SJSA1 (cell line): ENCODE results near the gene WDR64. TPM values are rescaled to one million over a fixed set of nuclear protein-coding genes. Genes with fewer than 3 reads are reported as not detected.

Experiments used
- DNase-seq, 2 experiments: peaks; one replicate each; pipeline ENCODE4 v3.0.0-alpha.2; 2015 to 2020; ENCODE audit warnings: low spot score in 2 of 2, low read depth in 1 of 2
- H3K27ac ChIP-seq: fragments of 250-450 bp; sonication (Bioruptor Pico); 2 replicates; pipeline ENCODE4 v1.5.1; 2020; ENCODE audit warnings: mild to moderate bottlenecking, moderate library complexity
- H3K27me3 ChIP-seq: fragments of 250-450 bp; sonication (Bioruptor Pico); replicated peaks from 2 replicates; pipeline ENCODE4 v1.5.1; 2020; ENCODE audit warnings: mild to moderate bottlenecking, moderate library complexity
- H3K36me3 ChIP-seq: fragments of 250-450 bp; sonication (Bioruptor Pico); 2 replicates; pipeline ENCODE4 v1.5.1; 2020; ENCODE audit warnings: mild to moderate bottlenecking
- H3K4me1 ChIP-seq: fragments of 250-450 bp; sonication (Bioruptor Pico); replicated peaks from 2 replicates; pipeline ENCODE4 v1.6.1; 2021; ENCODE audit warnings: mild to moderate bottlenecking
- H3K4me3 ChIP-seq: fragments of 250-450 bp; sonication (Bioruptor Pico); 2 replicates; pipeline ENCODE4 v1.5.1; 2020; ENCODE audit warnings: mild to moderate bottlenecking
- H3K9me3 ChIP-seq: fragments of 250-450 bp; sonication (Bioruptor Pico); replicated peaks from 2 replicates; pipeline ENCODE4 v1.5.1; 2020; ENCODE audit warnings: mild to moderate bottlenecking
- total RNA-seq: library from RNA; depleted of rRNA; stranded (reverse); fragments of >200 nt; shearing (Covaris generic); gene quantifications from 2 replicates; pipeline ENCODE4 v1.2.3, GENCODE V29; 2014

Gene WDR64
- total RNA-seq, 1 experiment from 2014 or later = 0.24 TPM

DNA sequence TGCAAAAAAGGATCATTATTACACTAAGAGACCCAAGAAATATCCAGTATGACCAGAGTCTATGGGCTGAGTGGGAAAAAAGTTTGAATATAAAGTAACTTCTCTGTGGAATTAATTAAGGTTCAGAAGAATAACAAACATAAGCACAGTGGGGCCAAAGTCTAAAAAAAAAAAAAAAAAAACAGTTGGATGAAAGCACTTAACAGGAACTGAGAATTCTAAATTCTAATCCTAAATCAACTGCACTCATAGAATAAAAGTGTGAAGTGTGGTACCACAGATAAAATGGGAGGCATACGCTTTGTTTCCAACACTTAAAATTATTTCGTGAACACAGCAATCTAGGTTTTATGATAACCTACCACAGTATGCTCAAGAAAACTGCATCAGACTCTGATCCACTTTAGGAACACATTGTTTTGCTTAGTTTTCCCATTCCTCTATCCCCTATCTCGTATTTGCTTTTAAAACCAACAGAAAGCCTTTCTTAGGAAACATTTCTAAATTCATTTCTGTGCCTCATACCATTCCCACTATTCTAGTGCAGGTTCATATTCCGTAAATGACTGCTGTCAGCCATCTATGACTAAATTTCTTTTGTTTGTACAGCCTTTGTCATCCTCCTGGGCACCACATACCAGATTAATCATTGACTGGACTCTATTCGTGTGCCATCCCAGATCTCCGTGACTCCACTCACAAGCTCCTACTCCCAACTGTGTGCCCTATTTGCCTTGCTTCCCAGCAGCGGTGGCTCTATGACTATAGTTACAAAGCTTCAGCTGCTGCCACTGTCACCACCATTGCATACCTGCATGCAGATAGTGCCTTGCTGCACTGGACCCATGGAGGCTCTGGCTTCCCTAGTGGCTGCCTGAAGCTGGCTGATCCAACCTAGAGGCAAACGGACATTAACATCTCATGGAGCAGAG is 36.8 kb upstream of the WDR64 start:
- DNase-seq = no peak
- H3K4me1 ChIP-seq = peaks cover 35% of the 10 kb centered on the region
- H3K27me3 ChIP-seq = no peaks in the 10 kb centered on the region
- H3K27ac ChIP-seq = no peak overlapping the region
- H3K9me3 ChIP-seq = no peaks in the 10 kb centered on the region
- H3K4me3 ChIP-seq = no peak overlapping the region
- H3K36me3 ChIP-seq = peaks cover 20% of the 10 kb centered on the region

- no peak for DNase-seq
- Histone ChIP-seq H3K9me3 (no peaks in the 10 kb centered on the region), H3K4me3 (no peak overlapping the region), H3K36me3 (peaks cover 21% of the 10 kb centered on the region), H3K27ac (no peak overlapping the region), H3K4me1 (peaks cover 19% of the 10 kb centered on the region), H3K27me3 (no peaks in the 10 kb centered on the region)
Measured at GRCh38 chr1:241617426-241617825, 34.7 kb upstream of the WDR64 start.

- Histone ChIP-seq H3K4me3 (no peak overlapping the region), H3K36me3 (peaks cover 30% of the 10 kb centered on the region), H3K9me3 (no peaks in the 10 kb centered on the region), H3K27ac (no peak overlapping the region), H3K4me1 (no peaks in the 10 kb centered on the region), H3K27me3 (no peaks in the 10 kb centered on the region)
- DNase-seq = no peak
Measured at GRCh38 chr1:241622669-241623068, 29.4 kb upstream of the WDR64 start.

DNA sequence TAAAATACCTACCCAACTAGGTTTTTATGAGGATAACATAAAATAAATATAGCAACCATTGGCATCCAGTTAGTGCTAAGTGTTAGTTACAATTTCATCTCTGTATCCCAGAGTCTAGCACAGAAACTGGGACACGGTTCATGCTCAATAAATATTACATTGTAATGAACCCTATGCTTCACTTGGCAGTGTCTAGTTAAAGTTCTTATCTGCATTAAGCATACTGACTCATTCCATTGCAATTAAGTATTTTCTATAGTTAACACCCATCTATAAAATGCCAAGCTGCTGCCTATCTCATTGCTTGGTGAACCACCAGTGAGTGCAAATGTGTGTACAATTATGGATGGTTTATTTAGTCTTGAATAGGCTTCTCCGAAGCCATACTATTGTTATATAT is 27.1 kb upstream of the WDR64 start:
- DNase-seq = no peak
- H3K4me1 ChIP-seq = no peaks in the 10 kb centered on the region
- no peak overlapping the region for H3K4me3 ChIP-seq
- H3K9me3 ChIP-seq = no peaks in the 10 kb centered on the region
- no peak overlapping the region for H3K27ac ChIP-seq
- peaks cover 28% of the 10 kb centered on the region for H3K36me3 ChIP-seq
- no peaks in the 10 kb centered on the region for H3K27me3 ChIP-seq

- no peaks in the 10 kb centered on the region for H3K4me1 ChIP-seq
- H3K27ac ChIP-seq = no peak overlapping the region
- H3K36me3 ChIP-seq = peaks cover 29% of the 10 kb centered on the region
- DNase-seq = peak in 1 of 2 experiments; percentile 54
- no peaks in the 10 kb centered on the region for H3K9me3 ChIP-seq
- H3K4me3 ChIP-seq = no peak overlapping the region
- no peaks in the 10 kb centered on the region for H3K27me3 ChIP-seq
Measured at GRCh38 chr1:241627453-241628259, 24.4 kb upstream of the WDR64 start.

DNA sequence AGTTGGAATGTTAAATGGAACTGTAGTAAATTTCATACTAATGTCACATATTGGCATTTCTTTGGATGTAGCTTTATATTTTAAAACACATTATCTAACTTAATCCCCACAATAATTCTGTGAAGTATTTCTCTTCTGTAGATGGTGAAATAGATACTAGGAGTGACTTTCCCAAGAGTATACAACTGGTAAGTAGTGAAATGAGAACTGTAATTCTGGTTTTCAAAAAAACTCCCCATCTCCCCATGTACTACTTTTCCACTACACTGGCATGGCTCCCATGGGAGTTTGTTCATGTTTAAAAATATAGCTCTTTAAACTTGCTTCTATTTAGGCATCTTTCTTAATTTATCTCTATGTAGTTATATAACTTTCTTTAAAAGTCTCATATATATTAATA is 22.1 kb upstream of the WDR64 start:
- DNase-seq = no peak

DNA sequence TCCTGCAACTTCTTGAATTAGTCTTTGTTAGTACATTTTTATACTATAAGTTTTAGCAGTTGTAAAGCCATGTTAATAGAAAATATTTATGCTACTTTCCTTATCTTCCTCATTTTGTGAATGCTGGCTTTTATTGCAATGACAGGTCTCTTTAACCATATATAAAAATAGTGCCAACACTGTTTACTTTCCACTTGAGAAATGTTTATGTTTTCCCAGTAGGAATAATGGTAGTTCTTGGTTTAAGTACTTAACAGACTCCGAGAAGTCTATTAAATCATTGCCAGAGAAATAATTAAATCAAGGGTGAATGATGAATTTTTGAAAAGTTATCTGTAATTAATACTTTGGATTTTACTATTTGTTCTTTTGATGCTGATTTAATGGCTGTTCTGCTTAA is 21.6 kb upstream of the WDR64 start:
- H3K36me3 ChIP-seq = peaks cover 57% of the 10 kb centered on the region
- no peak overlapping the region for H3K27ac ChIP-seq
- H3K4me3 ChIP-seq = no peak overlapping the region
- H3K27me3 ChIP-seq = no peaks in the 10 kb centered on the region
- H3K4me1 ChIP-seq = no peaks in the 10 kb centered on the region
- DNase-seq = no peak
- no peaks in the 10 kb centered on the region for H3K9me3 ChIP-seq

More for the DNA sequence above, 22.1 kb upstream of the WDR64 start:
- Histone ChIP-seq H3K4me1 (no peaks in the 10 kb centered on the region), H3K36me3 (peaks cover 52% of the 10 kb centered on the region), H3K27ac (no peak overlapping the region), H3K27me3 (no peaks in the 10 kb centered on the region), H3K4me3 (no peak overlapping the region), H3K9me3 (no peaks in the 10 kb centered on the region)

- Histone ChIP-seq H3K27ac (no peak overlapping the region), H3K27me3 (no peaks in the 10 kb centered on the region)
- DNase-seq = no peak
Measured at GRCh38 chr1:241630899-241631298, 21.2 kb upstream of the WDR64 start.

GRCh38 chr1:241631674-241632073 is 20.4 kb upstream of the WDR64 start:
- Histone ChIP-seq H3K9me3 (no peaks in the 10 kb centered on the region), H3K27me3 (no peaks in the 10 kb centered on the region), H3K36me3 (peaks cover 60% of the 10 kb centered on the region)

More at GRCh38 chr1:241630899-241631298, 21.2 kb upstream of the WDR64 start:
- H3K36me3 ChIP-seq = peaks cover 57% of the 10 kb centered on the region
- no peaks in the 10 kb centered on the region; the same call in 1 of the 2 replicates for H3K4me1 ChIP-seq
- H3K4me3 ChIP-seq = no peak overlapping the region
- no peaks in the 10 kb centered on the region for H3K9me3 ChIP-seq

DNA sequence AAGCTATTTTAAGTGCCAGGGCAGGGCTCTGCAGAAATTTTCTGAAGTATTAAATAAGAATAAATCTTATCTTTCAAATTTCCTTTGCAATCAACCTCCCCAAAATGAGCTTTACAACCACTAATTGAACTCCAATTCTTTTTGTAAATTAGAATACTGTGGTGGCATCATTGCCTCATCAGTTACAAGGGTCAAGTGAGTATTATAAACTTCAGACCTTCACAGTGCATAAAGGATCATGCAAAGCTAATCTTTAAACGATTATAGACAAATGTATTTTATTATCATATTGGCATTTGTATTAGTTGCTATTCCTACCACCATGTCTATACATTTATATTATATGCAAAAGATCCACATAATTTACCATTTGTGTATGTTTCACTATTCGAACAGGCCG is 19.1 kb upstream of the WDR64 start:
- Histone ChIP-seq H3K27ac (no peak overlapping the region), H3K36me3 (peaks cover 67% of the 10 kb centered on the region), H3K9me3 (no peaks in the 10 kb centered on the region), H3K27me3 (no peaks in the 10 kb centered on the region), H3K4me3 (no peak overlapping the region), H3K4me1 (peaks cover 18% of the 10 kb centered on the region)
- DNase-seq = no peak

More at GRCh38 chr1:241631674-241632073, 20.4 kb upstream of the WDR64 start:
- DNase-seq = no peak
- Histone ChIP-seq H3K27ac (no peak overlapping the region), H3K4me1 (peaks cover 7% of the 10 kb centered on the region; the same call in 1 of the 2 replicates), H3K4me3 (no peak overlapping the region)

DNA sequence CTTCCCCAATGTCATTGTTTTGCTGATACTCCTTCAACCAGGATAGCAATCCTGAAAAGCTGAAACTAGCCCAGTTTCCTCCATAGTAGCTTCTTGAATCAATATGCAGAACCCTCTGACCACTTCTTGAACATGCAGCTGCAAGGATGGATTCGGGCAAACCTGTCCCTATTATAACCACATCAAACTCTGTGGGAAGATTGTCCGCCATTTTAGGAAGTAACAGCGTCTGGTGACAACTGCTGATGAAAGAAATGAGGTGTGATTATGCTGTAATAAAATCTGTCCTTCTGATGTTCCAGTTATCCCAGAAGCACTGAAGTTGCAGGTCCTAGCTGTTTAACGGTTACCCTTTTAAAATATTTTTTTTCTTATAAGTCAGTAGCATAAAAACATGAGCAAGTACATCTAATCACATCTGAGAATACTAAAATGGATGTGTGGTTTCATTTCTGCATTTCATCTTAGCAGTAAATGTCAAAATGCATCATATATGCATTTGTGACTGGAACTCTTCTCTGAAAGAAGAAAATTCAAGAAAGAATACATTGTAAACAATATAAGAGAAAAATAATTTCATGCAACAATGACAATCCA is 16.4 kb upstream of the WDR64 start:
- no peak for DNase-seq
- no peaks in the 10 kb centered on the region for H3K27me3 ChIP-seq
- H3K36me3 ChIP-seq = peaks cover 78% of the 10 kb centered on the region
- H3K27ac ChIP-seq = no peak overlapping the region
- peaks cover 31% of the 10 kb centered on the region for H3K4me1 ChIP-seq
- peaks cover 3% of the 10 kb centered on the region; the same call in 1 of the 2 replicates for H3K9me3 ChIP-seq
- H3K4me3 ChIP-seq = no peak overlapping the region

- peaks cover 78% of the 10 kb centered on the region for H3K36me3 ChIP-seq
- peaks cover 38% of the 10 kb centered on the region for H3K4me1 ChIP-seq
- H3K9me3 ChIP-seq = peaks cover 3% of the 10 kb centered on the region; the same call in 1 of the 2 replicates
- H3K27ac ChIP-seq = no peak overlapping the region
- H3K27me3 ChIP-seq = no peaks in the 10 kb centered on the region
- no peak overlapping the region for H3K4me3 ChIP-seq
- DNase-seq = no peak
Measured at GRCh38 chr1:241636291-241636690, 15.8 kb upstream of the WDR64 start.

- peaks cover 45% of the 10 kb centered on the region for H3K4me1 ChIP-seq
- peaks cover 70% of the 10 kb centered on the region for H3K36me3 ChIP-seq
- H3K4me3 ChIP-seq = no peak overlapping the region
- no peaks in the 10 kb centered on the region for H3K27me3 ChIP-seq
- no peak overlapping the region for H3K27ac ChIP-seq
- no peak for DNase-seq
- peaks cover 3% of the 10 kb centered on the region; the same call in 1 of the 2 replicates for H3K9me3 ChIP-seq
Measured at GRCh38 chr1:241637046-241637590, 15.0 kb upstream of the WDR64 start.
